Activated CD8-positive, alpha-beta memory T cell treated with anti-CD3 and anti-CD28 coated beads, Interleukin-2, amount 50 U/mL, for 4 hours (primary cell): Measurements from ENCODE around the gene PLAGL1.
"Not testable (repeated sequence)": the region's sequence is repeated elsewhere in the genome, so short reads cannot be mapped to it uniquely, and the experiment has no call there.

Experiments
- DNase-seq: peaks from one replicate; pipeline ENCODE4 v3.0.0-alpha.2; 2020

PLAGL1 gene

GRCh38 chr6:144008120-144008811 lies at the start of gene PLAGL1:
Gene PLAGL1, minus strand, starts transcription at chr6:144008259. Its CDS starts 60,123 bp downstream, at chr6:143948136.
- peak; percentile 22 for DNase-seq

DNA sequence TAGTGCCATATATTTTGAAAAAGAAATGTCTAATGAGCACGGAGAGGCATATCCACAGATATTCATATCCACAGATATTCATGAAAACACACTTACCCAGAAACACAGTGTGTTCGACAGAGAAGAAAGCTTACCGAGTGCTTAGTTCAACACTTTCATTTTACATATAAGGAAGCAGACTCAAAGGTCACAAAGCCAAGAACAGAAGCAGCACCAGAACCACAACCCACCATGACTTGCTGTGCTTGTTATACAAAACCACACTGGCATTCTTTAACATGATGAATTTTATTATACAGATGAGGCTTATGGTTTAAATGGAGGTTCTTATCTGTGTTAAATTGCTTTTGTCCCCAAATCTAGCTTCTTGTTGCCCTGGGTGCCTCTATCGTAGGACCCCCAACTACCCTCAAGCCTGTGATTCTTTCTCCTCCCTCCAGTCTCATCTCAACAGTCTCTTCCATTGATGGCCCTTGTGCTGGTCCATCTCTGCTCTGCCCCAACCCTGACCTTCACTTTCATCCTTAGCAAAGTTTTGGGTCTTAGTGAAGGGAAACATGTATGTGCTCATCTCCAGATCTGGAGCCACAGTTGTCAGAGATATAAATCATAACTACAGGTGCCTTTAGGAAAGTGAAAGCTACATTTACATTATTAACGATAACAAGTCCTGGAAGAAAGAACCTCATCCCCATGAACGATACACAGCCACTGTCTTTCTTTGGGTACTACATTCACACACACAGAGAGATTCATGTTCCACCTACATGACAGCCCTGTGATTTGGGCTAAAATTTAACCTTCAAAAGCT lies 47.3 kb upstream of the PLAGL1 start:
- peak; percentile 45 for DNase-seq

- no peak for DNase-seq
These were observed 45.5 kb upstream of the PLAGL1 start for GRCh38 chr6:144053601-144054000.

GRCh38 chr6:144052488-144052887 lies 44.4 kb upstream of the PLAGL1 start:
- DNase-seq: no peak

DNA sequence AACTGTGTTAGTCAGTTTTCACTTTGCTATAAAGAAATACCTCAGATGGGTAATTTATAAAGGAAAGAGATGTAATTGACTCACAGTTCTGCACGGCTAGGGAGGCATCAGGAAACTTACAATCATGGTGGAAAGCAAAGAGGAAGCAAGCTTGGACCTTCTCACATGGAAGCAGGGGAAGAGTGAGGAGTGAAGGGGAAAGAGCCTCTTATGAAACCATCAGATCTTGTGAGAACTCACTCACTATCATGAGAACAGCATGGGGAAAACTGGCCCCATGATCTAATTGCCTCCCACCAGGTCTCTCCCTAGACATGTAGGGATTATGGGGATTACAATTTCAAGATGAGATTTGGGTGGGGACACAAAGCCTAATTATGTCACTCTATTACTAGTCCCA lies 41.3 kb upstream of the PLAGL1 start:
- no peak for DNase-seq

GRCh38 chr6:144047688-144048087 lies 39.6 kb upstream of the PLAGL1 start:
- no peak for DNase-seq

- not testable (repeated sequence) for DNase-seq
These were observed 38.6 kb upstream of the PLAGL1 start for GRCh38 chr6:144046672-144047071.

- DNase-seq: not testable (repeated sequence)
These were observed 36.9 kb upstream of the PLAGL1 start for GRCh38 chr6:144044989-144045388.

- DNase-seq: no peak
These were observed 28.8 kb upstream of the PLAGL1 start for GRCh38 chr6:144036835-144037195.

GRCh38 chr6:144036064-144036834 lies 28.2 kb upstream of the PLAGL1 start:
- no peak for DNase-seq

DNA sequence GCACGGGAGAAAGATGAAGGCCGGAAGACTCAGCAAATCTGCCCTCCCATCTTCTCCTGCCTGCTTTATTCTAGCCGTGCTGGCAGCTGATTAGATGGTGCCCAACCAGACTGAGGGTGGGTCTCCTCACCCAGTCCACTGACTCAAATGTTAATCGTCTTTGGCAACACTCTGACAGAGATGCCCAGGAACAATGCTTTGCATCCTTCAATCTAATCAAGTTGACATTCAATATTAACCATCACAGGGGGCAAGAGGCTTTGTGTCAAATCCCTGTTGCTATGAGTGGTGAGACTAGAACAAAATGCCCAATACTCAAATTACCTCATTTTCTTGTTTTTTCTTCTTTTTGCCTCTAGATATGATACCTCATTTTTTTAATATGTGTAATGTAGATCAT lies 27.4 kb upstream of the PLAGL1 start:
- no peak for DNase-seq

DNA sequence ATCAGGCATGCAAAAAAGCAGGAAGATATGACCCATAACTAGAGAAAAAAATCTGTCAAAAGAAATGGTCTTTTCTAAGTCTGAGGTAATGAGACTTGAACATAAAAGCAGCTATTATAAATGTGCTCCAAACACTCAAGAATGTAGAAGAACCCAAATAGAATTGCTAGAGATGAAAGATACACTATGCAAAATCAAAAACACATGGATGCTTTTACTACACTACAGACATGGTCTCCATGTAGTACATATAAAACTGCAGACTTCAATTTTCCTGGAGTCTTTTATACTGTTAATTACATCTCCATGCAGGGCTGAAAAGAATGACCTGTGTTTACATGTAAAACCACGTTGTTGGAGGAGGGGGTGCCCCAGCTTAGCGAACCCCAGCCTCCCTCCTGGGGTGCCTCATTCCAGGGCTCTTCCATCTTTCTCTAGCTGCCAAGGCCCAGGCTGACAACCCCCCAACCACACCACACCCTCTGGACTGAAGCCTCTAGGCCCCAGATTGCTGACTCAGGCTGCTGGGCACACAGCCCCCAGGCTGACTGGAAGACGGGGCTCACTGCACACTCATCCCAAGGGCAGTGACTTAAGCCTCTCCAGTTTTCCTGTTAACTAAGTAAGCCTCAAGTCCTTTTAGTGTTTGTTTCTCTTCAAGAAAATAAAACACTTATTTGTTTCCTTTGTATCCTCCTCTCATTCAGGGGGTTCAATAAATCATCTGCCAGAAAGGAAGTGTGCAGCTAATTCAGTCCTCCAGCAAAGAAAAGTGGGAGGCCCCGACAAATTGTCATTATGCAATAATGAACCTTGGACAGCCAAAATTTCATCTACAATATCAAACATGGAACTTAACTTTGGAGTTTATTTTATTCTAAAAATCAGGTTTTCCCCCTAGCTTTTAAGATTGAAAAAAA lies 26.0 kb upstream of the PLAGL1 start:
- DNase-seq: no peak

GRCh38 chr6:144029452-144029851 lies 21.4 kb upstream of the PLAGL1 start:
- DNase-seq: no peak

DNA sequence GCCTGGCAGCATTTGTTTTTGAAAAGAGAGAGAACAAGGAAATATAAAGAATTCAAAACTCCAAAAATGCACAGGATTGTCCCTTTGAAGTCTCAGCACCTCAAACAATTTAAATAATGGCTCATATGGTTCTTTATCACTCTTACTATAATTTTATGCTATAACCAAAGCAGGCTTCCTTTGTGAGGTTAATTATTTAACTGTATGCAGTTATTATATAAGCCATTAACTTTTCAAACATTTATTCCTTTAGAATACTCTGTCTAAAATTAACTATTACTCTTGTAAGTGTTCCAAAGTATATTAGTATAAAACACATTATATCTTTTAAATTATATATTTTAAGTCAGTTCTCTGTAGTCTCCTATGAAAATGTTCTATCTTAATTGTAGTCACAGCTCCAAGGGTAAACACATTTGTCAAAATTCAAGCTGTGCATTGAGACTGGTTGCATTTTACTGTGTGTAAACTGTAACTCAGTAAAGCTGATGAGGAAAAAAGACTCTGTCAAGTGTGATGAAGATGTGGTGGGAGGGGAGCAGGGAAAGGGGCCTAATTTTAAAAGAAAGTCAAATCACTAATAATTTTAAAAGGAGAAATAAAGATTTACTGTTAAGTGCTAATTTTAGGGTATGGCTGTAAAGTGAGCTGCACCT lies 20.0 kb upstream of the PLAGL1 start:
- DNase-seq: no peak

DNA sequence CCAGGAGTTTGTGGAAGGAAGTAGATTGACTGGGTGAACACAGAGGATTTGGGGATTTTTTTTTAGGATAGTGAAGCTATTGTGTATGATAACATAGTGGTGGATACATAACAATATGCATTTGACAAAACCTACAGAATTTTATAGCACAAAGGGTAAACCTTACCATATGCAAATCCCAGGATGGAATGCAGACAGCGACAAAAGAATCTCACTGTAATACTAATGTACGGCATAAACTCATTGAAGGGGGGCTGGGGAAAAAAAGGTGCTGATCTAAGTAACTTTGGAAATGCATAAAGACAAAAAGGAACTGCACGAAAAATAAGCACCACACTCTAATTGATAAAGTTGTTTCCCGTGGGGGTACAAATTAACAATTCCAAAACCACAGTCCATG lies 15.2 kb upstream of the PLAGL1 start:
- DNase-seq: no peak

DNA sequence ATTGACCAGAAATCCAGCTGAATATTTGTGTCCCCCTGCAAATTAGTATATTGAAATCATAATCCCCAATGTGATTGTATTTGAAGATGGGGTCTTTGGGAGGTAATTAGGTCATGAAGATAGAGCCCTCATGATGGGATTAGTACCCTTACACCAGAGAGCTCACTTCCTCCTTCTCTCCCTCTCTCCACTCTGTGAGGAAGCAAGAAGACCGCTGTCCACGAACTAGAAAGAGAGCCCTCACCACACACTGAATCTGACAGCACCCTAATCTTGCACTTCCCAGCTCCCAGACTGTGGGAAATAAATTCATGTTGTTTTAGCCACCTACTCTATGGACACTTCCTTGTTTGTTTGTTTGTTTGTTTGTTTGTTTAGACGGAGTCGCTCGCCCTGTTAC lies 11.9 kb upstream of the PLAGL1 start:
- no peak for DNase-seq

DNA sequence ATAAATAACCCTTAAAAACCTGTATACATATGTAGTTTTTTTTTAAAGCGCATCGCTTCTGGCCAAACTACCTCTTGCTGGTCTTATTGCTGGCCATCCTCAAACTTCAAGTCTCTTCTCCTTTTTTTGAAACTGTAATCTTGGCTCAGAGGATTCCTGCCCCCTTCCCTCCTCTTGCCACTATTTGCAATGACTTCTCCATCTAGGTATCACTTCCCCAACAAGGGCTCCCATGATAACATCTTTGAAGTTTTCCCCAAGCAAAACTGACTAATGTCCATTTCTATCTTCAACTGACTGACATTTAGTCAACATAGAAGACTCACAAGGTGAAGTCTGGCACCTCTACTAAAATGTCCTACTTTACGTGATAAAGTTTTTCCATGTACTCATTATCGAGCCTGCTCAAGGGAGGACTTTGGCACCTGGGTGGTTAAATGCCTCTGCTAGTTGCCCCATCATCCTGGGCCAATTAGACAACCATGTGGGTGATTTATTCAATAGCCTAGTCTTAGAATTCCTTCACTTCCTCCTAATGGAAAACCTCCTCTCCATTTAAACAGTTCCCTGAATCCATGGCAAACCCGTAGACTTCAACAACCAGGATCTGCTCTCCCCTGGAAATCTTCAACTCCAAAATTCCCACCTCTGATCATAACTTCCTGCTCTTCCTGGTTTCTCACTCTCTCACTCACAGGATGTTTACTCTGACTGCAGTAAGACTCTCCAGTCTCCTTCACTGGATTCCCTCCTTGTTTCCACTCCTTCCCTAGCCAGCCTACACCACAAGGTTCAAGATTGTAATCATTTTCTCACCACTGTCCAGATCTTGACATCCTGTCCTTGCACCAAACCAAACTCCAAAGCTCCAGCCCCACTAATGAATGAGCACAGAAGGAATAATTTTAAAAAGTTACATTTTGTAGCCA lies 9.4 kb upstream of the PLAGL1 start:
- DNase-seq: no peak

- DNase-seq: peak; percentile 63
These were observed 5.4 kb upstream of the PLAGL1 start for GRCh38 chr6:144013486-144013909.

DNA sequence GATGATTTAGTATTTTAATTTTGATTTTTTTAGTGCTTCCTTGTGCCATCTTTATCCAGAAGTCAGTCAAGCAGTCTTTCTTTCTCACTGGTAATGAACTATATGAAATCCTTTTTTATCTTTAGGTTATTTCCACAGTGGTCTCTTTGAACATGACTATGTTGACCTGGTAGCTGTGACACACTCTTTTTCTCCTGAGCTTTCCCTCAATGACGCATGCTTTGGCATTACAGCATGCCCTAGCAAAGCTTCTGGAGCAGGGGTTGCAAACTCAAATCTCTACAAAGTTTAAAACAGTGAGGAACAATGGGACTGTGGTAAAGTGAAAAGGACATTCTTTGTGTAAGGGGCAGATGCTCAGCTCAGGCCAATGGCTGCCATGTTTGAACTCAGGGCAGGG lies 4.5 kb upstream of the PLAGL1 start:
- no peak for DNase-seq

GRCh38 chr6:144009628-144010027 lies 1.6 kb upstream of the PLAGL1 start:
- not testable (repeated sequence) for DNase-seq

DNA sequence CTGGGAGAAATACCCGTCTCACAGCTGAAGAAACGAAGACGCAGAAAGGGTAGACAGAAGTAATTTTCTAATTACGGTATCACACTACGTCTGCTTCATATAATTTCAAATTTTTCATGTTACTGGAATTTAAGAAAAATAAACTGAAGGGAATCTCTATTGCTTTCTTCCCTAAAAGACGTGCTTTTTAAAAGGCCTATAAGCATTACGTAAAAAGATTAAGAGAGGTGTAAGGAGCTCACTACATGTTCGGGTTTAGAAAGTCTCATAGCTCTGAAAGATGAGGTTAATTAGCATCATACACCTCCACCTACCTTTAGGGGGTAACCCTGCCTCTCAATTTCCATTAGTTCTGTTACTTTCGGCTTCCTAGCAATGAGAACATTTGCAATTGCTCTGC lies 787 bp upstream of the PLAGL1 start:
- no peak for DNase-seq
